HepG2 (cell line): Measurements from ENCODE around the gene POC1B. TPM values are rescaled to one million over a fixed set of nuclear protein-coding genes. Genes with fewer than 3 reads are reported as not detected.
A peak's percentile ranks its signal among the peaks of the same experiment; 100 is the strongest.

ENCODE experiments used
- CBX1 ChIP-seq: IDR thresholded peaks from one replicate; pipeline ENCODE4 v1.6.1; 2016; ENCODE audit warnings: antibody characterized with exemption, low read depth
- CHCHD3 ChIP-seq: sonication (generic); formaldehyde crosslinking; IDR thresholded peaks from 2 replicates; pipeline ENCODE4 v1.8.0; 2022; ENCODE audit warnings: mild to moderate bottlenecking, missing genetic modification reagents, moderate library complexity
- ESRRA ChIP-seq: sonication (generic); formaldehyde crosslinking; IDR thresholded peaks from 2 replicates; pipeline ENCODE4 v1.5.1; 2020; ENCODE audit warnings: mild to moderate bottlenecking, low read depth, missing genetic modification reagents
- HNRNPL ChIP-seq: fragments of 200-400 bp; formaldehyde crosslinking; IDR thresholded peaks from 2 replicates; pipeline ENCODE4 v1.6.1; 2017; ENCODE audit warnings: mild to moderate bottlenecking, low read depth, low read length
- MAFF ChIP-seq: IDR thresholded peaks from 2 replicates; pipeline ENCODE4 v1.6.1; 2011; ENCODE audit warnings: low read depth, low read length, improper control_type of control experiment
- MIER3 ChIP-seq: IDR thresholded peaks from 2 replicates; pipeline ENCODE4 v1.6.1; 2016; ENCODE audit warnings: missing compliant biosample characterization, borderline replicate concordance
- PHF8 ChIP-seq: sonication (generic); formaldehyde crosslinking; IDR thresholded peaks from 2 replicates; pipeline ENCODE4 v1.5.0; 2020; ENCODE audit warnings: missing genetic modification reagents
- TBX2 ChIP-seq: sonication (generic); formaldehyde crosslinking; IDR thresholded peaks from 2 replicates; pipeline ENCODE4 v1.5.0; 2020; ENCODE audit warnings: missing genetic modification reagents, mild to moderate bottlenecking, borderline replicate concordance
- ZNF331 ChIP-seq: sonication (generic); formaldehyde crosslinking; IDR thresholded peaks from 2 replicates; pipeline ENCODE4 v1.4.0; 2020; ENCODE audit warnings: missing genetic modification reagents
- ZNF367 ChIP-seq: sonication (generic); formaldehyde crosslinking; IDR thresholded peaks from 2 replicates; pipeline ENCODE4 v1.4.0; 2020; ENCODE audit warnings: missing genetic modification reagents, borderline replicate concordance
- ZNF558 ChIP-seq: sonication (generic); formaldehyde crosslinking; IDR thresholded peaks from 2 replicates; pipeline ENCODE4 v1.9.0; 2022; ENCODE audit warnings: mild to moderate bottlenecking, missing genetic modification reagents, borderline replicate concordance
- ZNF670 ChIP-seq: sonication (generic); formaldehyde crosslinking; IDR thresholded peaks from 2 replicates; pipeline ENCODE4 v1.8.0; 2022; ENCODE audit warnings: mild to moderate bottlenecking, missing genetic modification reagents, borderline replicate concordance
- polyA plus RNA-seq, 8 experiments: library from polyadenylated mRNA; depleted of rRNA in 3 of 8; stranded (reverse) in 7 of 8; unstranded in 1 of 8; fragments of >200 nt; fragmentation: Illumina TruSeq in 4 of 8; extraction: Trizol in 4 of 8; gene quantifications; 2 replicates each; pipeline versions ENCODE4 v1.2.1 to v1.2.3, GENCODE V29; 2011 to 2016; ENCODE audit warnings: low read depth in 4 of 8, missing spikeins in 1 of 8, mixed read lengths in 1 of 8; ENCODE audit not compliant: insufficient read depth in 1 of 8
- total RNA-seq, 5 experiments: library from RNA; depleted of rRNA; stranded (reverse); fragments of >200 nt; fragmentation: Illumina TruSeq; extraction: Trizol; gene quantifications; 2 replicates each; pipeline ENCODE4 v1.2.3, GENCODE V29; 2016; ENCODE audit warnings: low read depth in 1 of 5
- TF ChIP-seq, protein P1 (sequence below): sonication (generic); formaldehyde crosslinking; conservative IDR thresholded peaks from 2 replicates; pipeline ENCODE4 v1.8.0; 2022; ENCODE audit warnings: mild to moderate bottlenecking, moderate library complexity, missing genetic modification reagents
- TF ChIP-seq, protein P2 (sequence below): sonication (generic); formaldehyde crosslinking; IDR thresholded peaks from 2 replicates; pipeline ENCODE4 v1.5.1; 2020; ENCODE audit warnings: mild to moderate bottlenecking, moderate library complexity, missing genetic modification reagents
- TF ChIP-seq, protein P3 (sequence below): sonication (generic); formaldehyde crosslinking; IDR thresholded peaks from 2 replicates; pipeline ENCODE4 v1.5.1; 2020; ENCODE audit warnings: mild to moderate bottlenecking, missing genetic modification reagents, moderate library complexity
- TF ChIP-seq, protein P4 (sequence below): IDR thresholded peaks from 2 replicates; pipeline ENCODE4 v1.6.1; 2018; ENCODE audit warnings: missing genetic modification reagents, mild to moderate bottlenecking, missing compliant biosample characterization
- TF ChIP-seq, protein P5 (sequence below): sonication (generic); formaldehyde crosslinking; IDR thresholded peaks from 2 replicates; pipeline ENCODE4 v1.8.1; 2022; ENCODE audit warnings: low read depth, mild to moderate bottlenecking, missing genetic modification reagents

POC1B gene
- total and polyA plus RNA-seq, 2 of the 13 experiments (the other 11 are each of a cell fraction or from before 2014, with no cell fraction given): 9.3 to 11.0 TPM

DNA sequence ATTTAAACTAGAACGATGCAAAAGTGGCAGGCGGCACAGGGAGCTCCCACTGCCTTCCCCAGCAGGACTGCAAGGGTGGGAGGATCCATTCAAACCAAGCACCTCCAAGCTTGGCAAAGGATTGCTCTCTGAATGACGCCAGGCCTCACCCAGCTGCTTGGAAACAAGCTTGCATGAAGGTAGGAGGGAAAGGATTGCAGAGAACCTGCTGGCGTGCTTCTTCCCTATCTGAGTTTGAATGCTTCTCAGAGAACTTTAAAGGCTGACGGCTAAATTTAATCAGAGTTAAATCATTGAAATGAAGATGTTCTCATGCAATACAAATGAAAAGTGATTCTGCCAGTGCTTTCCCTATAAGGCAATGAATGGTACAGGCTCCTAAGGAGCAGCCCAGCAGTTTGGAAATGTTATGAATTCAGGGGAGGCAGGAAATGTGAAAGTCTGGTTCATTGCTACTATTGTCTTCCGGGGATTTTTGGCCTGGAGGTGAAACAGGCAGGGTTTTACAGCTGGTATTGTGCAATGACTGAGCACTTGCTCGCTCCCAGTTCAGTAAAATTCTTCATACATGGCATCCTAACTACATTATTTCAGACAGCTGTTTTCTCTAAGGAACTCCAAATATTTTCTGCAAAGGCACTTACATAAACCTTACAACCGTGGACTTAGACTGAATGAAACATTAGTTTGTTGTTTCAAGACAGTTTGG is 141.6 kb downstream of the POC1B start (continued):
- TF ChIP-seq, protein P1, sequence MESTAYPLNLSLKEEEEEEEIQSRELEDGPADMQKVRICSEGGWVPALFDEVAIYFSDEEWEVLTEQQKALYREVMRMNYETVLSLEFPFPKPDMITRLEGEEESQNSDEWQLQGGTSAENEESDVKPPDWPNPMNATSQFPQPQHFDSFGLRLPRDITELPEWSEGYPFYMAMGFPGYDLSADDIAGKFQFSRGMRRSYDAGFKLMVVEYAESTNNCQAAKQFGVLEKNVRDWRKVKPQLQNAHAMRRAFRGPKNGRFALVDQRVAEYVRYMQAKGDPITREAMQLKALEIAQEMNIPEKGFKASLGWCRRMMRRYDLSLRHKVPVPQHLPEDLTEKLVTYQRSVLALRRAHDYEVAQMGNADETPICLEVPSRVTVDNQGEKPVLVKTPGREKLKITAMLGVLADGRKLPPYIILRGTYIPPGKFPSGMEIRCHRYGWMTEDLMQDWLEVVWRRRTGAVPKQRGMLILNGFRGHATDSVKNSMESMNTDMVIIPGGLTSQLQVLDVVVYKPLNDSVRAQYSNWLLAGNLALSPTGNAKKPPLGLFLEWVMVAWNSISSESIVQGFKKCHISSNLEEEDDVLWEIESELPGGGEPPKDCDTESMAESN (CRISPR knock-in tag): no peak
- TF ChIP-seq MIER3 (CRISPR knock-in tag) (no peak; the same call in 1 of the 2 replicates), HNRNPL (no peak), TBX2 (CRISPR knock-in tag) (0 out of 2 replicates have a peak, but pooled peaks have one; percentile 53), PHF8 (no peak), CBX1 (peak; percentile 19), ZNF331 (CRISPR knock-in tag) (peak; percentile 50; the same call in 1 of the 2 replicates), ESRRA (no peak), ZNF670 (CRISPR knock-in tag) (no peak), CHCHD3 (CRISPR knock-in tag) (no peak), MAFF (no peak), ZNF558 (CRISPR knock-in tag) (peak; percentile 75; the same call in 1 of the 2 replicates), ZNF367 (no peak)
- TF ChIP-seq, protein P2, sequence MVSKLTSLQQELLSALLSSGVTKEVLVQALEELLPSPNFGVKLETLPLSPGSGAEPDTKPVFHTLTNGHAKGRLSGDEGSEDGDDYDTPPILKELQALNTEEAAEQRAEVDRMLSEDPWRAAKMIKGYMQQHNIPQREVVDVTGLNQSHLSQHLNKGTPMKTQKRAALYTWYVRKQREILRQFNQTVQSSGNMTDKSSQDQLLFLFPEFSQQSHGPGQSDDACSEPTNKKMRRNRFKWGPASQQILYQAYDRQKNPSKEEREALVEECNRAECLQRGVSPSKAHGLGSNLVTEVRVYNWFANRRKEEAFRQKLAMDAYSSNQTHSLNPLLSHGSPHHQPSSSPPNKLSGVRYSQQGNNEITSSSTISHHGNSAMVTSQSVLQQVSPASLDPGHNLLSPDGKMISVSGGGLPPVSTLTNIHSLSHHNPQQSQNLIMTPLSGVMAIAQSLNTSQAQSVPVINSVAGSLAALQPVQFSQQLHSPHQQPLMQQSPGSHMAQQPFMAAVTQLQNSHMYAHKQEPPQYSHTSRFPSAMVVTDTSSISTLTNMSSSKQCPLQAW (CRISPR knock-in tag): no peak
- TF ChIP-seq, protein P3, sequence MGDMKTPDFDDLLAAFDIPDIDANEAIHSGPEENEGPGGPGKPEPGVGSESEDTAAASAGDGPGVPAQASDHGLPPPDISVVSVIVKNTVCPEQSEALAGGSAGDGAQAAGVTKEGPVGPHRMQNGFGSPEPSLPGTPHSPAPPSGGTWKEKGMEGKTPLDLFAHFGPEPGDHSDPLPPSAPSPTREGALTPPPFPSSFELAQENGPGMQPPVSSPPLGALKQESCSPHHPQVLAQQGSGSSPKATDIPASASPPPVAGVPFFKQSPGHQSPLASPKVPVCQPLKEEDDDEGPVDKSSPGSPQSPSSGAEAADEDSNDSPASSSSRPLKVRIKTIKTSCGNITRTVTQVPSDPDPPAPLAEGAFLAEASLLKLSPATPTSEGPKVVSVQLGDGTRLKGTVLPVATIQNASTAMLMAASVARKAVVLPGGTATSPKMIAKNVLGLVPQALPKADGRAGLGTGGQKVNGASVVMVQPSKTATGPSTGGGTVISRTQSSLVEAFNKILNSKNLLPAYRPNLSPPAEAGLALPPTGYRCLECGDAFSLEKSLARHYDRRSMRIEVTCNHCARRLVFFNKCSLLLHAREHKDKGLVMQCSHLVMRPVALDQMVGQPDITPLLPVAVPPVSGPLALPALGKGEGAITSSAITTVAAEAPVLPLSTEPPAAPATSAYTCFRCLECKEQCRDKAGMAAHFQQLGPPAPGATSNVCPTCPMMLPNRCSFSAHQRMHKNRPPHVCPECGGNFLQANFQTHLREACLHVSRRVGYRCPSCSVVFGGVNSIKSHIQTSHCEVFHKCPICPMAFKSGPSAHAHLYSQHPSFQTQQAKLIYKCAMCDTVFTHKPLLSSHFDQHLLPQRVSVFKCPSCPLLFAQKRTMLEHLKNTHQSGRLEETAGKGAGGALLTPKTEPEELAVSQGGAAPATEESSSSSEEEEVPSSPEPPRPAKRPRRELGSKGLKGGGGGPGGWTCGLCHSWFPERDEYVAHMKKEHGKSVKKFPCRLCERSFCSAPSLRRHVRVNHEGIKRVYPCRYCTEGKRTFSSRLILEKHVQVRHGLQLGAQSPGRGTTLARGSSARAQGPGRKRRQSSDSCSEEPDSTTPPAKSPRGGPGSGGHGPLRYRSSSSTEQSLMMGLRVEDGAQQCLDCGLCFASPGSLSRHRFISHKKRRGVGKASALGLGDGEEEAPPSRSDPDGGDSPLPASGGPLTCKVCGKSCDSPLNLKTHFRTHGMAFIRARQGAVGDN: peak; percentile 46
- TF ChIP-seq, protein P4, sequence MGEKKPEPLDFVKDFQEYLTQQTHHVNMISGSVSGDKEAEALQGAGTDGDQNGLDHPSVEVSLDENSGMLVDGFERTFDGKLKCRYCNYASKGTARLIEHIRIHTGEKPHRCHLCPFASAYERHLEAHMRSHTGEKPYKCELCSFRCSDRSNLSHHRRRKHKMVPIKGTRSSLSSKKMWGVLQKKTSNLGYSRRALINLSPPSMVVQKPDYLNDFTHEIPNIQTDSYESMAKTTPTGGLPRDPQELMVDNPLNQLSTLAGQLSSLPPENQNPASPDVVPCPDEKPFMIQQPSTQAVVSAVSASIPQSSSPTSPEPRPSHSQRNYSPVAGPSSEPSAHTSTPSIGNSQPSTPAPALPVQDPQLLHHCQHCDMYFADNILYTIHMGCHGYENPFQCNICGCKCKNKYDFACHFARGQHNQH (CRISPR knock-in tag): peak; percentile 48; the same call in 1 of the 2 replicates
- TF ChIP-seq, protein P5, sequence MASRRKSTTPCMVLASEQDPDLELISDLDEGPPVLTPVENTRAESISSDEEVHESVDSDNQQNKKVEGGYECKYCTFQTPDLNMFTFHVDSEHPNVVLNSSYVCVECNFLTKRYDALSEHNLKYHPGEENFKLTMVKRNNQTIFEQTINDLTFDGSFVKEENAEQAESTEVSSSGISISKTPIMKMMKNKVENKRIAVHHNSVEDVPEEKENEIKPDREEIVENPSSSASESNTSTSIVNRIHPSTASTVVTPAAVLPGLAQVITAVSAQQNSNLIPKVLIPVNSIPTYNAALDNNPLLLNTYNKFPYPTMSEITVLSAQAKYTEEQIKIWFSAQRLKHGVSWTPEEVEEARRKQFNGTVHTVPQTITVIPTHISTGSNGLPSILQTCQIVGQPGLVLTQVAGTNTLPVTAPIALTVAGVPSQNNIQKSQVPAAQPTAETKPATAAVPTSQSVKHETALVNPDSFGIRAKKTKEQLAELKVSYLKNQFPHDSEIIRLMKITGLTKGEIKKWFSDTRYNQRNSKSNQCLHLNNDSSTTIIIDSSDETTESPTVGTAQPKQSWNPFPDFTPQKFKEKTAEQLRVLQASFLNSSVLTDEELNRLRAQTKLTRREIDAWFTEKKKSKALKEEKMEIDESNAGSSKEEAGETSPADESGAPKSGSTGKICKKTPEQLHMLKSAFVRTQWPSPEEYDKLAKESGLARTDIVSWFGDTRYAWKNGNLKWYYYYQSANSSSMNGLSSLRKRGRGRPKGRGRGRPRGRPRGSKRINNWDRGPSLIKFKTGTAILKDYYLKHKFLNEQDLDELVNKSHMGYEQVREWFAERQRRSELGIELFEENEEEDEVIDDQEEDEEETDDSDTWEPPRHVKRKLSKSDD (CRISPR knock-in tag): no peak
